ENCODE data around the gene LAMA2. TPM values are rescaled to one million over a fixed set of nuclear protein-coding genes. Genes with fewer than 3 reads are reported as not detected.

The LAMA2 gene
- total and polyA plus RNA-seq, 2 of the 8 experiments (the other 6 are each of a cell fraction or from before 2014, with no cell fraction given): 1.3 to 3.8 TPM

GRCh38 chr6:128930321-128930720, 47.4 kb downstream of the LAMA2 start (continued):
- no peak for TF ChIP-seq CHD7 (IDR thresholded peaks at IDR 0.05; ENCODE audit: insufficient replicate concordance, low read length)
- no peak for TF ChIP-seq CBX8 (IDR thresholded peaks at IDR 0.05; ENCODE audit: borderline replicate concordance, low read depth, low read length)
- no peak for TF ChIP-seq HDAC2 (IDR thresholded peaks at IDR 0.05; ENCODE audit: borderline replicate concordance in 1 of 2, low read depth in 2 of 2, low read length in 2 of 2)
- TF ChIP-seq BACH1 (IDR thresholded peaks at IDR 0.05; ENCODE audit: low read length): no peak
